Stomach smooth muscle (tissue), 2 donors: Measurements from ENCODE around the gene FMOD.
"Not testable (repeated sequence)": the region's sequence is repeated elsewhere in the genome, so short reads cannot be mapped to it uniquely, and the experiment has no call there.

Source experiments
- H3K27ac ChIP-seq: one replicate; pipeline ENCODE4 v1.7.0; 2013; ENCODE audit warnings: mild to moderate bottlenecking, low read length, inconsistent platforms
- H3K27me3 ChIP-seq, 2 donors: one replicate each; pipeline ENCODE4 v1.7.0; 2013; ENCODE audit warnings: low read length in 2 of 2; ENCODE audit not compliant: insufficient read depth in 2 of 2, control insufficient read depth in 1 of 2
- H3K36me3 ChIP-seq, 2 donors: one replicate each; pipeline ENCODE4 v1.7.0; 2013; ENCODE audit warnings: low read length in 2 of 2; ENCODE audit not compliant: control insufficient read depth in 2 of 2, insufficient read depth in 2 of 2
- H3K4me1 ChIP-seq: one replicate; pipeline ENCODE4 v1.7.0; 2013; ENCODE audit warnings: low read length; ENCODE audit not compliant: control insufficient read depth, insufficient read depth
- H3K4me3 ChIP-seq, 2 donors: one replicate each; pipeline ENCODE4 v1.7.0; 2013; ENCODE audit warnings: low read length in 2 of 2
- H3K9ac ChIP-seq, 2 donors: one replicate each; pipeline ENCODE4 v1.7.0; 2013; ENCODE audit warnings: low read length in 2 of 2, mild to moderate bottlenecking in 1 of 2
- H3K9me3 ChIP-seq, 2 donors: one replicate each; pipeline ENCODE4 v1.7.0; 2013; ENCODE audit warnings: low read length in 2 of 2; ENCODE audit not compliant: control insufficient read depth in 2 of 2
- donor health status: healthy.
- donor health status: Pancreatic carcinoma.

The FMOD gene

GRCh38 chr1:203317429-203318228 lies 33.3 kb downstream of the FMOD start:
- Histone ChIP-seq H3K36me3 (no peaks in the 10 kb centered on the region), H3K27ac (peak overlapping the region; percentile 71), H3K9me3 (no peaks in the 10 kb centered on the region), H3K9ac (no peak overlapping the region), H3K27me3 (no peaks in the 10 kb centered on the region), H3K4me1 (peaks cover 27% of the 10 kb centered on the region), H3K4me3 (no peak overlapping the region)

- Histone ChIP-seq H3K4me1 (peaks cover 21% of the 10 kb centered on the region), H3K9me3 (no peaks in the 10 kb centered on the region), H3K9ac (no peak overlapping the region), H3K27me3 (no peaks in the 10 kb centered on the region), H3K27ac (peak overlapping the region; percentile 71), H3K4me3 (no peak overlapping the region), H3K36me3 (no peaks in the 10 kb centered on the region)
Measured at GRCh38 chr1:203316626-203317093, 34.3 kb downstream of the FMOD start.

GRCh38 chr1:203314025-203314759 lies 36.7 kb downstream of the FMOD start:
- not testable (repeated sequence) for H3K36me3 ChIP-seq, H3K4me3 ChIP-seq, H3K9ac ChIP-seq, H3K9me3 ChIP-seq, H3K27ac ChIP-seq, H3K27me3 ChIP-seq
- peaks cover 18% of the 10 kb centered on the region for H3K4me1 ChIP-seq

- H3K9me3 ChIP-seq, result no peaks in the 10 kb centered on the region
- H3K27me3 ChIP-seq, result no peaks in the 10 kb centered on the region
- H3K9ac ChIP-seq, result peak overlapping the region in 1 of 2 donors; percentile 30
- no peak overlapping the region for H3K4me3 ChIP-seq
- H3K27ac ChIP-seq, result peak overlapping the region; percentile 31
- peaks cover 21 to 28% of the 10 kb centered on the region in 2 donors for H3K36me3 ChIP-seq
- peaks cover 32% of the 10 kb centered on the region for H3K4me1 ChIP-seq
Measured at GRCh38 chr1:203311368-203312301, 39.3 kb downstream of the FMOD start.

GRCh38 chr1:203308923-203309331 lies 42.0 kb downstream of the FMOD start:
- H3K36me3 ChIP-seq, result peaks cover 21 to 35% of the 10 kb centered on the region in 2 donors
- peak overlapping the region; percentile 100 for H3K27ac ChIP-seq
- peaks cover 37% of the 10 kb centered on the region for H3K4me1 ChIP-seq
- peak overlapping the region; percentile 98 to 100 for H3K9ac ChIP-seq
- H3K4me3 ChIP-seq, result peak overlapping the region; percentile 62 to 98
- no peaks in the 10 kb centered on the region for H3K9me3 ChIP-seq
- no peaks in the 10 kb centered on the region for H3K27me3 ChIP-seq

GRCh38 chr1:203308328-203308922 lies 42.5 kb downstream of the FMOD start:
- Histone ChIP-seq H3K36me3 (peaks cover 21 to 35% of the 10 kb centered on the region in 2 donors), H3K4me1 (peaks cover 37% of the 10 kb centered on the region), H3K27me3 (no peaks in the 10 kb centered on the region), H3K4me3 (peak overlapping the region; percentile 62 to 98), H3K9ac (peak overlapping the region; percentile 98 to 100), H3K27ac (peak overlapping the region; percentile 100), H3K9me3 (no peaks in the 10 kb centered on the region)

GRCh38 chr1:203307641-203308126 lies 43.2 kb downstream of the FMOD start:
- H3K4me1 ChIP-seq, result peaks cover 37% of the 10 kb centered on the region
- no peaks in the 10 kb centered on the region for H3K27me3 ChIP-seq
- H3K27ac ChIP-seq, result peak overlapping the region; percentile 100
- no peaks in the 10 kb centered on the region for H3K9me3 ChIP-seq
- H3K4me3 ChIP-seq, result peak overlapping the region; percentile 62 to 98
- peaks cover 21 to 35% of the 10 kb centered on the region in 2 donors for H3K36me3 ChIP-seq
- H3K9ac ChIP-seq, result peak overlapping the region; percentile 98 to 100

- Histone ChIP-seq H3K27me3 (no peaks in the 10 kb centered on the region), H3K9me3 (no peaks in the 10 kb centered on the region), H3K4me3 (peak overlapping the region; percentile 71 to 98), H3K36me3 (peaks cover 21 to 35% of the 10 kb centered on the region in 2 donors), H3K9ac (peak overlapping the region; percentile 98 to 100), H3K4me1 (peaks cover 37% of the 10 kb centered on the region), H3K27ac (peak overlapping the region; percentile 100)
Measured at GRCh38 chr1:203306965-203307541, 43.9 kb downstream of the FMOD start.

GRCh38 chr1:203306089-203306964 lies 44.6 kb downstream of the FMOD start:
- Histone ChIP-seq H3K27ac (peak overlapping the region; percentile 100), H3K27me3 (no peaks in the 10 kb centered on the region), H3K36me3 (peaks cover 21 to 35% of the 10 kb centered on the region in 2 donors), H3K9ac (peak overlapping the region; percentile 98 to 100), H3K9me3 (no peaks in the 10 kb centered on the region), H3K4me3 (peak overlapping the region; percentile 71 to 98), H3K4me1 (peaks cover 37% of the 10 kb centered on the region)
